Amygdala (tissue), 56 donors: Measurements from ENCODE around the gene RAPGEF4.
"Not testable (repeated sequence)": the region's sequence is repeated elsewhere in the genome, so short reads cannot be mapped to it uniquely, and the experiment has no call there.

ENCODE experiments used
- DNase-seq, 56 donors: peaks; one replicate each; lab custom pipeline; 2025; lab: John Stamatoyannopoulos, UW

Gene RAPGEF4

DNA sequence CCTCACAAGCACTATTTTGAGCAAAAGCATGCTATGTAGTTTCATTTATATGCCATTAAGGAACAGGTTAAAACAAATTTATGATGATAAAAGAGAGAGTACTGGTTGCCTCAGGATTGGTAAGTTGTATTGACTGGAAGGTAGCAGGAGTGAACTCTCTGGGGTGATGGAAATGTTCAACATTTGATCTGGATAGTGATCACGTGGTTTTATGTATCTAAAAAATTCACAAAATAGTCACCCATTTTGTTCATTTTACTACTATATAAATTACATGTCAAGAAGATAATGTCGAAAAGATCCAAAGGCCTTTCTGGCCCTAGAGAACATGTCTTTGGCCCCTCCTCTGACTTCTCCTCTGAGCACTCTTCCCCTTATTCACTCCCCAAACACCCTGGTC is 10.4 kb upstream of the RAPGEF4 start:
- no peak for DNase-seq

DNA sequence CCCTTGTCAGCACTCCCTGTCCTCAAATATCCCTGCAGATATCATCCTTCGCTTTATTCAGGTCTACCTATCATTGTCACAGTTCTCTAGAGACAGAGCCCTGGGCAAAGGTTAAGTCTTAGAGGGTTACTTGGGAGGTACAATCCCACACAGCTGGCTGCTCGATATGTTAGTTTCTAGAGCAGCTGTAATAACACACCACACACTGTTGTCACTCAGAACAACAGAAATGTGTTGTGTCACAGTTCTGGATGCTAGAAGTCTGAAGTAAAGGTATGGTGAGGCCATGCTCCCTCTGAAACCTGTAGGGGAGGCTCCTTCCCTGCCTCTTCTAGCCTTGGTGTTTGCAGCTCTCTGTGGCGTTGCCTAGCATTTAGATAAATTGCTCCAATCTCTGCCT is 9.9 kb upstream of the RAPGEF4 start:
- no peak for DNase-seq

DNA sequence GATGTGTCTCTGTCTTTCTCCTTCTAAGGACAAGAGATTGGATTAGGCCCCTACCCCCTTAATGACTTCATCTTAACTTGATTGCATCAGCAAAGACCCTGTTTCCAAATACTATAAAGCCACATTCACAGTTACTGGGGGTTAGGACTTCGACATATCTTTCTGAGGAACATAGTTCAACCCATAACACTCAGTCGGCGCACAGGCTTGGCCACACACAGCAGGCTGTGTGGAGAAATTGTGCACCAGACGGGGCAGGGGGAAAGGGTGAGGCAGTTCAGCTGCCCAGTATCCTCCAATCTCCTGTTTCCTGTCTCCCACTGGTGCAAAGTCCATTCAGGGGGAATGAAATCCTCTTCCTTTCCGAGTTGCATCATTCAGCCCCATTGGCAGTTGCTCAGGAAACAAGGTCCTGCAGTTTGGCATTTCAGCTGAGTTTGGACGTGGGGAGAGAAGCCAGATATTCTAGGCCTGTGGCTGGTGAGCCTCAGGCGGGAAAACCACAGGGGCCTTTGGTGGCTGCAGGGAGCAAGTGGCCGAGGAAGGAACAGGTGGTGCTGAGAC is 9.4 kb upstream of the RAPGEF4 start:
- DNase-seq = no peak

DNA sequence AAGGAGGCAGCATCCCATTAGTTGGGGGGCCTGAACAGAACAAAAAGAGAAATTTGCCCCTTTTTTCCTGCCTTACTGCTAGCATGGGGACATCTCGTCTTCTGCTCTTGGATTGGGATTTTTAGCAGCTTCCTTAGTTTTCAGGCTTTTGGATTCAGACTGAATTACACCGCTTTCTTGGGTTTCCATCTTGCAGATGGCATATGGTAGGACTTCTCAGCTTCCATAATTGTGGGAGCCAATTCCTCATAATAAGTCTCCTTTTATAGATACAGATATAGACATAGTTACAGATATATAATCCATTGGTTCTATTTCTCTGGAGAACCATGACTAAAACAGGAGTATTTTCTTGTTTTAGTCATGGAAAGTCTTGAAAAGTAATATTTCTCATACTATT is 5.2 kb upstream of the RAPGEF4 start:
- no peak for DNase-seq

DNA sequence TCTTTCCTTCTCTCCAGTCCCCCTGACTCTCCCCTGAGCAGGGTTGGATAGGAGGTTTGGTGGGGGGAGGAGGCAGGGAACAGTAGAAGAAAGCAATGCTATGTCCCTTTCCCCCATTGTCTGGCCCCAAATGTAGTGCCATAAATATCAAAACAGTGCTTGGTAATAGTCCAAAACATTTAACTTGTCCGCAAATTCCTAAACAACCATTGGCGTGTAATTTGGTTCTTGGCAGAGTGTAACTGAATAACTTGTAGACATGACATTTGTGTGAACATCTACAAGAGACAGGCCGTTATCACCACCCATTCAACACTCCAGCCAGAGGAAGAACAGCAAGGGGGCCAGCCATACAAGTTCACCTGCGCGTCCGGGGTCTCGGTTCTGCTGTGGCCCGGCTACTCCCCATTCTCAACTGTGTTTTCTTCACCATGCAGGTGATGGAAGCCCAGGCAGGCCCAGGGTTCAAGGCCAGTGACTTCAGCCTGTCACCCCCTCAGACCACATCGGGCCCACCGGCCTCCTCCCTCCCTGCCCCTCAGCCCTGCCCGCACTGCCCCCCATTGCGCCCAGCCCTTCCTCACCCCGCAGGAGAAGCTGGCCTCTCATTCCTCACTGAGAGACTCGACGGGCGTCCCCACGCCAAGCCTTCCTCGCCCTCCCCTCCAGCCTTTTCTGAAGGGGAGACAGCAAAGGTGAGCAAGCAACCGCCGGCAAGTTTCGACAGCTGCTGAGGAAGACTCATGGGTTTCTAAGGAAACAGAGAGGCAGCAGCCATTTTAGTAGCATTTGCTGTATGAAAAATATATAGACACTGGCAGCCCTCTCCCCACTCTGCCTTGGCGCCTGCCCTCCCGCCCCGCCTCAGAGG is 699 bp upstream of the RAPGEF4 start:
- DNase-seq = no peak

GRCh38 chr2:172736424-172737174 is 954 bp downstream of the RAPGEF4 start:
- peak in 3 of 56 donors; percentile 5 to 25 (median 5) for DNase-seq

DNA sequence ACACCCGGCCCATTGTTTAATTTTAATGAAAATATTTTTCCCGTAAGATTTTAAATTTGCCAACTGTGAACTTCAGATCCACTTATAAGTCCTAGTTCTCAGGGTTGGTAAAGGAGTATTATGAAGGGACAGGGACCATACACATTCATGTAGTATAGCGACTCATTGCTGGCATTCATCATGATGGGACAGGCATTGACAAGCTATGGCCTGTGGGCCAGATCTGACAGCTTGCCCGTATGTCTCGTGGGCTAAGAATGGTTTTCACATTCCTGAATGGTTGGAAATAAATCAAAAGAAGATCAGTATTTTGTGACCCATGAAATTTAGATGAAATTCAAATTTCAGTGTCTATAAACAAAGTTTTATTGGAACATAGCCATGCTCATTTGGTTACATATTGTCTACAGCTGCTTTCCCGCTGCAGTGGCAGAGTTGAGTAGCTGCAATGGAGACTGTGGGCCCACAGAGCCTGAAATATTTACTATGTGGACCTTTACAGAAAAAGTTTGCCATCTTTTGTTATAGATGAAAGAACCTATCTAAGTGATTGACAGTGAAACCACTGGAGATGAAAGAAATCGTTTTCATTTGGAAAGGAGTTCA is 4.1 kb downstream of the RAPGEF4 start:
- DNase-seq = no peak

GRCh38 chr2:172740856-172741255 is 5.2 kb downstream of the RAPGEF4 start:
- DNase-seq = no peak

GRCh38 chr2:172742931-172743540 is 7.4 kb downstream of the RAPGEF4 start:
- no peak for DNase-seq

GRCh38 chr2:172743898-172744297 is 8.3 kb downstream of the RAPGEF4 start:
- DNase-seq = no peak

GRCh38 chr2:172745636-172746035 is 10.0 kb downstream of the RAPGEF4 start:
- DNase-seq = no peak

- DNase-seq = not testable (repeated sequence)
Measured at GRCh38 chr2:172748543-172748942, 12.9 kb downstream of the RAPGEF4 start.

DNA sequence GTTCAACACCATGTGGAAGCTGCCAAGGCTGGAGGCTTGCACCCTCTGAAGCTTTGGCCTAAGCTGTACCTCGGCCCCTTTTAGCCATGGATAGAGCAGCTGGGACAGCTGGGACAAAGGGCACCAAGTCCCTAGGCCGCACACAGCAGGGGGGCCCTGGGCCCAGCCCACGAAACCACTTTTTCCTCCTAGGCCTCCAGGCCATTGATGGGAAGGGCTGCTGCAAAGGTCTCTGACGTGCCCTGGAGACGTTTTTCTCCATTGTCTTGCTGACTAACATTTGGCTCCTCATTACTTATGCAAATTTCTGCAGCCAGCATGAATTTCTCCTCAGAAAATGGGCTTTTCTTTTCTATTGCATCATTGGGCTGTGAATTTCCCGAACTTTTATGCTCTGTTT is 13.7 kb downstream of the RAPGEF4 start:
- no peak for DNase-seq

- DNase-seq = no peak
Measured at GRCh38 chr2:172751564-172751963, 15.9 kb downstream of the RAPGEF4 start.

- DNase-seq = no peak
Measured at GRCh38 chr2:172753610-172754009, 18.0 kb downstream of the RAPGEF4 start.

DNA sequence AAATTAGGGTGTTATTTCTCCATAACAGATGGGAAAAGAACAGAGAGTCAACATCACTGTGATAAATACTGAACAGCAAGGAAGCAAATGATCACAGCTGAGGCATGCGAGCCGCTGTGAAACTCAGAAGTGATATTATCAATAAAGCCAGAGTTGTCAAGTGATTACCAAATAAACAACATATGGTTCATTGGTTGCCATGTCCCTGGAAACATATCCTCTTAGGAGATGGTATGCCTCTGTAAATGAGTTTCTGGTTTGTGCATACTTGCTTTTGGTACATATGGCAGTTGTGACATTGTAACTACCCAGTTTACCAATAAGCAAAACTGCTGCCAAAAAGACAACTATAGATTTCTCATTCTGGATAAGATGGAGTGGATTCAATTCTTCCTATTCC is 23.8 kb downstream of the RAPGEF4 start:
- no peak for DNase-seq

GRCh38 chr2:172761306-172761705 is 25.7 kb downstream of the RAPGEF4 start:
- DNase-seq = no peak

- no peak for DNase-seq
Measured at GRCh38 chr2:172762574-172762973, 26.9 kb downstream of the RAPGEF4 start.

DNA sequence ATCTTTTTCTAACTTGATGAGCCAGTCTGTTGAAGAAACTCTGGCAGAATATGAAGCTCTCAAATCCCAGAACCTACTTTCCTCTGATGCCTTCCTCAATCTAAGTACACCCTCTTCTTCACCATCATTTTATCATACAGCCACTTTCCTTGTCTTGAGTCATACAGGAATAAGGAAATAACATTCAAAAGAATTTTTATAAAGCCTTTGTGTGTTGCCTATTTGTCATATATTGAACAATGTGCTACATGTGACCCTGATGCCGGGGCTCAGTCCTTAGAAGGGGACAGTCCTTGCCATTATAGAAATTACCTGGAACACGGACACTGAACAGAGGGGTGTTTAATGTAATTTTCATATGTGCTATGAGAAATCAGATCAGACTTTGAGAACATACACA is 27.4 kb downstream of the RAPGEF4 start:
- no peak for DNase-seq

DNA sequence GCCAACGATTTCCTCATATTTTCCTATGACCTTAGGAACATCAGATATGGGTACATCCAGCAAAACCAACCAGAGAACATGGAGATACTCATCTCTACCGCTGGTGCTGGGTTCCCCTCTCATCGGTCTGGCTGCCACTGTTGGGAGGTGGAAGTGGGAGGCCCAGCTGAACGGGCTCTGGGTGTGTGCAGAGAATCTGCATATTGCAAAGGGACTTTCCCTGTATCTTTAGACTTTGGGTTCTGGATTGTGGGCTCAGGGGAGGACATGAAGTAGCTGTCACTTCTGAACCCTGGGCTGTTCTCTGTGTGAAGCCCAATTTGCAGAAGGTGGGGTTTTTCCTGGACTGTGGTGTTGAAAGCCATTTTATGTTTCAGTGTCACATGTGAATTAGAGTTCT is 30.0 kb downstream of the RAPGEF4 start:
- DNase-seq = no peak

GRCh38 chr2:172768401-172768800 is 32.8 kb downstream of the RAPGEF4 start:
- no peak for DNase-seq
